Heart left ventricle (tissue), 16 donors: ENCODE measurements around the gene POLR1A. TPM values are rescaled to one million over a fixed set of nuclear protein-coding genes. Genes with fewer than 3 reads are reported as not detected.

Source experiments
- ATAC-seq, 4 donors: fragments of 200-7000 bp; cut with Tn5 transposase; one replicate each; pipeline ENCODE4 v1.9.1; 2020 to 2022; ENCODE audit warnings: moderate library complexity in 4 of 4, mild to moderate bottlenecking in 3 of 4, moderate number of reproducible peaks in 1 of 4
- DNase-seq, 5 donors: peaks; one replicate each; pipeline ENCODE4 v3.0.0-alpha.2; 2020
- H3K27ac ChIP-seq, 12 donors: fragments of 200-600 bp; sonication (generic) in 4 of 12; one replicate each; pipeline versions ENCODE4 v1.5.0 to v1.8.0; 2016 to 2022; ENCODE audit warnings: mild to moderate bottlenecking in 2 of 12
- H3K27me3 ChIP-seq, 9 donors: fragments of 200-600 bp; sonication (generic) in 2 of 9; one replicate each; pipeline versions ENCODE4 v1.5.1 to v1.8.0; 2016 to 2022; ENCODE audit warnings: mild to moderate bottlenecking in 3 of 9
- H3K36me3 ChIP-seq, 9 donors: fragments of 200-600 bp; sonication (generic) in 2 of 9; one replicate each; pipeline versions ENCODE4 v1.5.0 to v1.8.0; 2018 to 2022; ENCODE audit warnings: mild to moderate bottlenecking in 2 of 9
- H3K4me1 ChIP-seq, 12 donors: fragments of 200-600 bp; sonication (generic) in 4 of 12; one replicate each; pipeline versions ENCODE4 v1.5.0 to v1.8.0; 2016 to 2022; ENCODE audit warnings: mild to moderate bottlenecking in 3 of 12
- H3K4me3 ChIP-seq, 12 donors: fragments of 200-600 bp; sonication (generic) in 4 of 12; one replicate each; pipeline versions ENCODE4 v1.5.0 to v1.8.0; 2017 to 2022; ENCODE audit warnings: mild to moderate bottlenecking in 9 of 12, moderate library complexity in 4 of 12
- H3K9me3 ChIP-seq, 12 donors: fragments of 200-600 bp; sonication (generic) in 4 of 12; one replicate each; pipeline versions ENCODE4 v1.5.0 to v1.8.0; 2016 to 2022; ENCODE audit warnings: mild to moderate bottlenecking in 1 of 12
- POLR2A ChIP-seq, 2 donors: fragments of 450-650 bp; IDR thresholded peaks; one replicate each; pipeline ENCODE4 v1.6.1; 2017; ENCODE audit warnings: antibody characterized with exemption in 2 of 2, mild to moderate bottlenecking in 2 of 2, moderate library complexity in 2 of 2
- WGBS, 4 donors: extraction: QIAGEN DNeasy Blood & Tissue Kit in 2 of 4; methylation state at CpG; one replicate each; pipeline versions ENCODE4 v1.1.5 to v1.1.7; 2013 to 2018; 5-methylcytosine and 5-hydroxymethylcytosine counted together
- intact Hi-C, 10 donors: fragments of 100-400 bp; cut with DNase I; formaldehyde crosslinking; loops; one replicate each; pipeline versions ENCODE4 v1.11.1 to v1.14.2; 2022
- polyA plus RNA-seq, 2 donors: library from polyadenylated mRNA; stranded (reverse); fragments of 200-250 nt; gene quantifications; one replicate each; pipeline ENCODE4 v1.2.3, GENCODE V29; 2013
- total RNA-seq, 9 donors: library from RNA; depleted of rRNA in 2 of 9; stranded (reverse); fragments of >200 nt in 2 of 9; fragmentation: NEBNext Ultra II Directional in 3 of 9; extraction: Animal tissue kit (Norgen Biotek cat#: 25700) in 3 of 9; gene quantifications; one replicate each; pipeline versions ENCODE4 v1.1.0 to v1.2.4, GENCODE V29; 2016 to 2023
- TF ChIP-seq, protein P1 (sequence below), 12 donors: fragments of 200-600 bp; sonication (generic) in 4 of 12; IDR thresholded peaks; one replicate each; pipeline versions ENCODE4 v1.5.0 to v1.8.0; 2018 to 2022; ENCODE audit warnings: antibody characterized with exemption in 12 of 12, mild to moderate bottlenecking in 5 of 12
- donor health status: ischemic (EF 13 %, LVEDD 7.1; RV severe dilation, severe dysfunction).
- donor health status: healthy with polysubstance abuse.
- donor health status: DM: no; HTN: yes; CAD: no.
- donor health status: DM: no; HTN: no; CAD: no.
- donor health status: ischemic (EF 25% LVEDD 6.9; RV normal size, moderate dysfunction).
- donor health status: ischemic (EF 25% LVEDD 5.7; RV mildly dilated, moderate dysfunction).
- donor health status: healthy.
- donor health status: DM: yes; HTN: yes; CAD: no.
- donor health status: ischemic (EF 35%, LVEDD 5.7; RV mildly dilated, moderate dysfunction).
- donor health status: nonischemic (EF 11% LVEDD 7.7; RV severe dilation, severe dysfunction).
- donor health status: DM: yes; HTN: yes; CAD: no.
- donor health status: PGD.
- donor health status: ischemic (EF 29% LVEDD 5.4; RV normal size, mild dysfunction).
- donor health status: nonischemic (EF 23%, LVEDD 6.1; RV moderate dilation, normal function).

Gene POLR1A
- total and polyA plus RNA-seq, 11 donors: 4.2 to 25.4 (median 17.7) TPM

DNA sequence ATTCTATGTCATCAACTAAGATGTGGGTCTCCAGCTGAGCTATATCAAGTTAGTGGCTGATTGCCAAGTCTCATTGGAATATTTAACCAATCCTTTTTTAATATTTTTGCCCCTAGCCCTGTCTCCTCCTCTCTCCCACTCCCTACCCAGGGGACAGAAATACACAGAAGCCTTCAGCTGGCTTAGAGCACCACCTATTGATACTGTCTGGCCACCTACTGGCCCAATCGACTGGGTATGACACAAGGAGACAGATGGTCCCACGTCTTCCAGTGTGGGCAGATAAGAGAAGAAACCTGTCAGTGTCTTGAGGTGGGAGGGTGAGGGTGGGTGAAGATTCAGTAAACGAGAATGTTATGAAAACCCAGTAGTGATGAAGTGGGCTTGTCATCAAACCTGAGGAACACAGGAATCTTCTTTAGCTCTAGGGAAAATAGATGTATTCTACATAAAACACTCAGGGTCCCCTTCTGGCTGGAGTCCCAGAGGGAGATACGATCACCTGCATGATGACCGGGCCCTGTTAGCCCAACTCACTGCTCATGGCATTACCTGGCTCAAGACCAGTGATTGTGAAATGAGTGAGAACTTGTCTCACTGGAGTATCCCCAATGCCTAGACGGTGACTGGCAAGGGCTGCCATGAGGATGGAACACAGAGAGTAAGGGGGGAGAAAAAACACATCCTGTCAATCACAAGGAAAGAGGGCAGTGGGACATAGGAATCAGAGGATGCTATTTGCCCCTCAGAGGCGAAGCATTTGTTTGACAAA, 26.7 kb downstream of the POLR1A start:
- ATAC-seq (peak; percentile 65 to 74 (median 68)), DNase-seq (peak in 1 of 5 donors; percentile 34)
- TF ChIP-seq, protein P1, sequence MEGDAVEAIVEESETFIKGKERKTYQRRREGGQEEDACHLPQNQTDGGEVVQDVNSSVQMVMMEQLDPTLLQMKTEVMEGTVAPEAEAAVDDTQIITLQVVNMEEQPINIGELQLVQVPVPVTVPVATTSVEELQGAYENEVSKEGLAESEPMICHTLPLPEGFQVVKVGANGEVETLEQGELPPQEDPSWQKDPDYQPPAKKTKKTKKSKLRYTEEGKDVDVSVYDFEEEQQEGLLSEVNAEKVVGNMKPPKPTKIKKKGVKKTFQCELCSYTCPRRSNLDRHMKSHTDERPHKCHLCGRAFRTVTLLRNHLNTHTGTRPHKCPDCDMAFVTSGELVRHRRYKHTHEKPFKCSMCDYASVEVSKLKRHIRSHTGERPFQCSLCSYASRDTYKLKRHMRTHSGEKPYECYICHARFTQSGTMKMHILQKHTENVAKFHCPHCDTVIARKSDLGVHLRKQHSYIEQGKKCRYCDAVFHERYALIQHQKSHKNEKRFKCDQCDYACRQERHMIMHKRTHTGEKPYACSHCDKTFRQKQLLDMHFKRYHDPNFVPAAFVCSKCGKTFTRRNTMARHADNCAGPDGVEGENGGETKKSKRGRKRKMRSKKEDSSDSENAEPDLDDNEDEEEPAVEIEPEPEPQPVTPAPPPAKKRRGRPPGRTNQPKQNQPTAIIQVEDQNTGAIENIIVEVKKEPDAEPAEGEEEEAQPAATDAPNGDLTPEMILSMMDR (IDR thresholded peaks at IDR 0.05): peak; percentile 35 to 73 (median 60)
- TF ChIP-seq POLR2A (IDR thresholded peaks at IDR 0.05): no peak
- H3K4me3 ChIP-seq: no peak overlapping the region
- H3K27me3 ChIP-seq: no peaks in the 10 kb centered on the region
- intact Hi-C loops: loop anchor here in 9 of 10 donors (1.0 to 10.0 kb wide), 7 partner anchors 190 to 362 kb away; partner anchors contain the start of gene ST3GAL5 (in 7 of the 9)
- H3K36me3 ChIP-seq: peaks cover 0 to 80% (median 66%) of the 10 kb centered on the region in 9 donors
- H3K4me1 ChIP-seq: peaks cover 0 to 28% (median 9%) of the 10 kb centered on the region in 12 donors
- H3K27ac ChIP-seq: peak overlapping the region in 1 of 12 donors; percentile 53
- 56 to 63% (median 61%) methylated on average over 7 of the region's 7 CpGs for WGBS, 4 donors
- no peaks in the 10 kb centered on the region for H3K9me3 ChIP-seq

DNA sequence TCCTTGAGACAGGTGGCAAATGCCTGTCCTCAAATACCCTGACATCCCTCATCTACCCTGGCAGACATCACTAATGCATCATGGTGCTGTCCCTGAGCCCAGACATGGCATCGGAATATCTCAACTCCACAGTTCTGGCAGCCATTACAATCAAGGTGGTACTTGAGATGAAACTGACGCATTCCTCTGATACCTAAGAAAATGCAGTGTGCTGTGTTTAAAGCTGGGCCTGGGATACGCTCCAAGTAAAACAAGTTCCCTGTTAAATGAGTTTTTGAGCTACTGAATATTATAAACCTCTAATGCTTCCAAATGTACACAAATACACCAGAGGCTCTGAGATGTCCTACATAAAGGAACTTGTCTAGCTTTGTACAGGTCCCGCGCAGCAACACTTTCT, 29.8 kb downstream of the POLR1A start:
- Histone ChIP-seq H3K9me3 (no peaks in the 10 kb centered on the region), H3K27ac (no peak overlapping the region), H3K27me3 (no peaks in the 10 kb centered on the region), H3K36me3 (peaks cover 0 to 65% (median 47%) of the 10 kb centered on the region in 9 donors), H3K4me3 (no peak overlapping the region), H3K4me1 (peaks cover 0 to 47% (median 25%) of the 10 kb centered on the region in 12 donors)
- intact Hi-C loops: loop anchor here in 6 of 10 donors (2.0 to 10.0 kb wide), 5 partner anchors 189 to 359 kb away; partner anchors contain the start of gene ST3GAL5 (in 4 of the 6)
- 95 to 98% (median 97%) methylated on average over 5 of the region's 5 CpGs for WGBS, 4 donors
- no peak for TF ChIP-seq POLR2A (IDR thresholded peaks at IDR 0.05)
- TF ChIP-seq, protein P1 (IDR thresholded peaks at IDR 0.05): no peak
- no peak for ATAC-seq
- no peak for DNase-seq

DNA sequence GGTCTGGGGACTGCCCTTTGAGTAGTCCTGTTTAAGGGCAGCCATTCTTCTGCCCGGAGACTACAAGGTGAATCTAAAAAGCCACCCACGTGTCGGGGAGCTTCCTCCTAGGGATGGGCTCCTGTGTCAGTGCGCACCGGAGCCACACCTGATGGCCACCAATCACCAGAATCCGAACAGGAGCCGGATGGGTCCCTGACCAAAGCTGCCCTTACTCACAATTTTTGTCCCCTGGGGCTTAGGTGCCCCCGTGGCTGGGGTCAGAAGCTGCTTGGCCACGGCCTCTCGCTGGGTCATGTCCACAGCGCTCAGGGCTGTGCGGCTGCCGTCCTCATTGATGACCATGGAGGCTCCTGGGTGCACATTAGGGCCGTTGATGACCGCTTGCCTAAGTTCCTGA, 30.9 kb downstream of the POLR1A start:
- peaks cover 1 to 66% (median 49%) of the 10 kb centered on the region in 9 donors for H3K36me3 ChIP-seq
- intact Hi-C loops: loop anchor here in 7 of 10 donors (5.0 to 10.0 kb wide), 5 partner anchors 38 to 358 kb away; partner anchors contain the start of gene ST3GAL5 (in 5 of the 7)
- TF ChIP-seq POLR2A (IDR thresholded peaks at IDR 0.05): no peak
- TF ChIP-seq, protein P1 (IDR thresholded peaks at IDR 0.05): no peak
- H3K27me3 ChIP-seq: no peaks in the 10 kb centered on the region
- no peaks in the 10 kb centered on the region for H3K9me3 ChIP-seq
- DNase-seq (no peak), ATAC-seq (no peak)
- H3K4me3 ChIP-seq: no peak overlapping the region
- no peak overlapping the region for H3K27ac ChIP-seq
- 95 to 100% (median 97%) methylated on average over 10 to 15 of the region's 15 CpGs for WGBS, 4 donors
- peaks cover 0 to 36% (median 16%) of the 10 kb centered on the region in 12 donors for H3K4me1 ChIP-seq

DNA sequence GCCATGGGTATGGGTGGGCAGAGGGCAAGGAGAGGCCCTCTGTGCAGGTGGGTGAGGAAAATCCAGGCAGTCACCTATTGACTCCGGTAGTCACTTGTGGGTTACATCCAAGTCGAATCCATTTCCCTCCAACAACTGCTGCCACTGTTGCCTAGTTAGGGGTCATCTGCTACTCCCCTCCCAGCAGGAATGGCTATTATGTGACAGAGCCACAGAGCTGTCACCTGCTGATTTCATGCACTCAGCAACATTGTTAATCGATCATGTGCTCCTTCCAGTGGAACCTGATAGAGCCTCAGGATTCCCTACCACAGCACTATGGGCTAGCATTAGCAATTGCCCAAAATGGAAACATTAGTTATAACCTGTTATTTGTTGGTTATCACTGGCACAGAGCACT, 31.4 kb downstream of the POLR1A start:
- ATAC-seq (no peak), DNase-seq (no peak)
- peaks cover 4 to 70% (median 51%) of the 10 kb centered on the region in 9 donors for H3K36me3 ChIP-seq
- H3K27me3 ChIP-seq: no peaks in the 10 kb centered on the region
- WGBS, 4 donors: 89 to 97% (median 95%) methylated on average over 2 to 3 of the region's 3 CpGs
- no peaks in the 10 kb centered on the region for H3K9me3 ChIP-seq
- TF ChIP-seq, protein P1 (IDR thresholded peaks at IDR 0.05): no peak
- no peak for TF ChIP-seq POLR2A (IDR thresholded peaks at IDR 0.05)
- H3K27ac ChIP-seq: no peak overlapping the region
- peaks cover 0 to 31% (median 16%) of the 10 kb centered on the region in 12 donors for H3K4me1 ChIP-seq
- no peak overlapping the region for H3K4me3 ChIP-seq
- intact Hi-C loops: loop anchor here in 5 of 10 donors (5.0 to 10.0 kb wide), 4 partner anchors 37 to 349 kb away; partner anchors contain the start of gene ST3GAL5 (in 1 of the 5)
